Mucosa of stomach (tissue), 1 donor: ENCODE results near the gene SH3BP5.

Source experiments
- H3K27me3 ChIP-seq: one replicate; pipeline ENCODE4 v1.7.0; 2013; ENCODE audit warnings: mild to moderate bottlenecking, low read length; ENCODE audit not compliant: control insufficient read depth, insufficient read depth
- H3K36me3 ChIP-seq: one replicate; pipeline ENCODE4 v1.7.0; 2013; ENCODE audit warnings: low read length; ENCODE audit not compliant: control insufficient read depth, insufficient read depth
- H3K4me1 ChIP-seq: one replicate; pipeline ENCODE4 v1.7.0; 2013; ENCODE audit warnings: mild to moderate bottlenecking, low read length; ENCODE audit not compliant: control insufficient read depth, insufficient read depth
- H3K4me3 ChIP-seq: one replicate; pipeline ENCODE4 v1.7.0; 2013; ENCODE audit warnings: low read length
- H3K9ac ChIP-seq: one replicate; pipeline ENCODE4 v1.7.0; 2013; ENCODE audit warnings: mild to moderate bottlenecking, low read length, moderate library complexity
- H3K9me3 ChIP-seq: one replicate; pipeline ENCODE4 v1.7.0; 2013; ENCODE audit warnings: mild to moderate bottlenecking, low read length, moderate library complexity; ENCODE audit not compliant: control insufficient read depth
- donor health status: Pancreatic carcinoma.

Gene SH3BP5

GRCh38 chr3:15303216-15303615 lies 29.2 kb downstream of the SH3BP5 start:
- Histone ChIP-seq H3K27me3 (no peaks in the 10 kb centered on the region), H3K4me3 (no peak overlapping the region), H3K9ac (no peak overlapping the region), H3K9me3 (no peaks in the 10 kb centered on the region), H3K4me1 (peaks cover 5% of the 10 kb centered on the region), H3K36me3 (no peaks in the 10 kb centered on the region)

DNA sequence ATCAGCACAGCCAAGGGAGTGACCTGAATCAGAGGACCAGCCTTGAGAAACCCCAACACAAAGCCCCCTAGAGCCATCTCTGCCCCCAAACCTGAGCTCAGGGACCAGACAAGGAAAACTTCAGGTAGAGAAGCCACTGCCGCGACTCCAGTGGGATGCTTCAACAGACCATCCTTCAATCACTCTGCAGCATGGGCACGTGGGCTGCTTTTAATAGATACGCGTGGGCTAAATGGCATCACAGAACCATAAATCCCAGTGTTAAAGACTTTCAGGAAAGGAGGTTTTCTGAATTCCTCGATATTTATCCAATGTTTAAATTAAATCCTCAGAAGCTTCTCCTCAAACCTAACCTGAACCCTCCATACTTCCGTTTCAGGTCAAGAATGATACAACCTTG lies 30.6 kb downstream of the SH3BP5 start:
- peaks cover 5% of the 10 kb centered on the region for H3K4me1 ChIP-seq
- no peaks in the 10 kb centered on the region for H3K36me3 ChIP-seq
- no peaks in the 10 kb centered on the region for H3K9me3 ChIP-seq
- no peak overlapping the region for H3K4me3 ChIP-seq
- H3K9ac ChIP-seq: no peak overlapping the region
- H3K27me3 ChIP-seq: no peaks in the 10 kb centered on the region

DNA sequence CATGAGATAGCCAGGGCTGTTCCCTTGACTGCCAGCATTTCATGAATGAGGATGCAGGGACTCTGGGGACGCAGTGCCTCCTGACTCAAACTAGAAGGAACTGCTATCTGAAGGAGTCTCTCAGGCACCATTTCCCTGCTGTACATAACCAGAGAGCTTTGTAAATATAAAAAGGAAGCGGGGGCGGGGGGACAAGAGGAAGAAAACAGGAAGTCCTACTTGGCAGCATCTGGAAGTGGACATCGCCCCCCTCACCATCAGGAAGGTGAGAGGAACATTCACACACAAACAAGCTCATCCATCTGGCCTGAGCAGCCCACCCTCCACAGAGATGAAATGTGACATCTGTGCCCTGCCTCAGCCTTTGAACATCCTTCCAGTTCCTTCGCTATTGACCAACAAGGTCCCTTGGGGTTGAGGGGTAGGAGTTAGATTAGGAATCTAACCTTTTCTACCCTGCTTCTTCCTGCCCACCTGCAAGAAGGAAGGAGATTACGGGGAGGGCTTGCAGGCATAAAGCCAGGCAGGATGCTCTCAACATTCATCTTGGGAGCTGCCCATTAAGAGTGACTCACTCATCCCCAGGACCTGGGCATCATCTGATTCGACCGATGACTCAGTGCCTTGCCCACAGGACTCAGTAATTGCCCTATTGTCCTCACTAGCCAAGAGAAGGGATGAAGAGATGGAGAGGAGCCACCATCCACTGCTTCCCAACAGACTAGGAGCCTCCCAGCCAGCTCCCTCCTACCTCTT lies 31.9 kb downstream of the SH3BP5 start:
- Histone ChIP-seq H3K4me3 (no peak overlapping the region), H3K9ac (no peak overlapping the region), H3K4me1 (peaks cover 4% of the 10 kb centered on the region), H3K27me3 (no peaks in the 10 kb centered on the region), H3K36me3 (no peaks in the 10 kb centered on the region), H3K9me3 (no peaks in the 10 kb centered on the region)

DNA sequence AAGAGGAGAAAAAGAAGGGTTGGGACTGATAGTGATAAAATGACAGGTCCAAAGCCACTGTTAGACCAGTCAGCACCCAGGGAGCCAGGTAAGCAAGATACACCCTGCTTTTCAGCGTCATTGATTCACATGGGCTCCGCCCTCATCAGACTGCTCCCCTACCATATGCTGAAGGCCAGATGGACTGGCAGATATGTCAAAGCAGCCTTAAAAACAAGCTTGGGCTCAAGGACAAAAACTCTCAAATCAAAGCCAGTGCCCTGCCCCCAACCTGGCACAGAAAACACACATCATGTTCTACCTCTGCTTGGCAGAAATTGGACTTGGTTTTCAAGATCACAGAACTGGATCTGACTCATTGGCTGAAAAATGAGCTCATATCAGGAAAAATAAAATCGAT lies 33.4 kb downstream of the SH3BP5 start:
- Histone ChIP-seq H3K4me3 (no peak overlapping the region), H3K27me3 (no peaks in the 10 kb centered on the region), H3K4me1 (no peaks in the 10 kb centered on the region), H3K36me3 (no peaks in the 10 kb centered on the region), H3K9me3 (no peaks in the 10 kb centered on the region), H3K9ac (no peak overlapping the region)

GRCh38 chr3:15298504-15298903 lies 33.9 kb downstream of the SH3BP5 start:
- H3K4me3 ChIP-seq: no peak overlapping the region
- H3K9me3 ChIP-seq: no peaks in the 10 kb centered on the region

GRCh38 chr3:15297608-15298350 lies 34.6 kb downstream of the SH3BP5 start:
- no peak overlapping the region for H3K4me3 ChIP-seq
- no peak overlapping the region for H3K9ac ChIP-seq
- H3K27me3 ChIP-seq: no peaks in the 10 kb centered on the region
- H3K4me1 ChIP-seq: peaks cover 4% of the 10 kb centered on the region
- H3K36me3 ChIP-seq: no peaks in the 10 kb centered on the region
- H3K9me3 ChIP-seq: no peaks in the 10 kb centered on the region

More at GRCh38 chr3:15298504-15298903, 33.9 kb downstream of the SH3BP5 start:
- no peaks in the 10 kb centered on the region for H3K36me3 ChIP-seq
- H3K27me3 ChIP-seq: no peaks in the 10 kb centered on the region
- H3K9ac ChIP-seq: no peak overlapping the region
- H3K4me1 ChIP-seq: no peaks in the 10 kb centered on the region

DNA sequence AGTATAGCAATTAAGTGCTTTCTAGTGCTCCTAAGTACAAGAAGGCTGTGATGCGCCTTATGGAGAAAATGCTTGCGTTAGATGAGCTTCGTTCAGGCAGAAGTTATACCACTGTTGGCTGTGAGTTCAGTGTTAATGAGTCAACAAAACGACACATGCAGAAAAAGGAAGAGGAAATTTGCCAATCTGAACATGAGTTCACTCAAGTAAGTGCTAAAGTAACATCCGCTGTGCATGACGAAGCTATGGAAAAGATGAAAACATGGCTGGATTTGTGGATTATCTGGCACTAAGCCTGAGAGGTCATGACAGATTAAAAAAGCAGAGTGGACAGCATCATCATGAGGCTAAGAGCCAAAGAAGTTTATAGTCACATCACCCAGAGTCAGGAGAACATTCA lies 36.9 kb downstream of the SH3BP5 start:
- H3K9me3 ChIP-seq: no peaks in the 10 kb centered on the region
- H3K4me3 ChIP-seq: no peak overlapping the region
- no peaks in the 10 kb centered on the region for H3K27me3 ChIP-seq
- H3K9ac ChIP-seq: no peak overlapping the region
- peaks cover 10% of the 10 kb centered on the region for H3K4me1 ChIP-seq
- H3K36me3 ChIP-seq: no peaks in the 10 kb centered on the region

GRCh38 chr3:15294929-15295328 lies 37.5 kb downstream of the SH3BP5 start:
- H3K9me3 ChIP-seq: no peaks in the 10 kb centered on the region
- no peaks in the 10 kb centered on the region for H3K27me3 ChIP-seq
- no peaks in the 10 kb centered on the region for H3K36me3 ChIP-seq
- no peak overlapping the region for H3K4me3 ChIP-seq
- H3K9ac ChIP-seq: no peak overlapping the region
- H3K4me1 ChIP-seq: peaks cover 10% of the 10 kb centered on the region

GRCh38 chr3:15292765-15293522 lies 39.4 kb downstream of the SH3BP5 start:
- no peak overlapping the region for H3K9ac ChIP-seq
- H3K4me3 ChIP-seq: no peak overlapping the region
- H3K4me1 ChIP-seq: peaks cover 10% of the 10 kb centered on the region
- no peaks in the 10 kb centered on the region for H3K36me3 ChIP-seq
- H3K27me3 ChIP-seq: no peaks in the 10 kb centered on the region
- H3K9me3 ChIP-seq: no peaks in the 10 kb centered on the region

DNA sequence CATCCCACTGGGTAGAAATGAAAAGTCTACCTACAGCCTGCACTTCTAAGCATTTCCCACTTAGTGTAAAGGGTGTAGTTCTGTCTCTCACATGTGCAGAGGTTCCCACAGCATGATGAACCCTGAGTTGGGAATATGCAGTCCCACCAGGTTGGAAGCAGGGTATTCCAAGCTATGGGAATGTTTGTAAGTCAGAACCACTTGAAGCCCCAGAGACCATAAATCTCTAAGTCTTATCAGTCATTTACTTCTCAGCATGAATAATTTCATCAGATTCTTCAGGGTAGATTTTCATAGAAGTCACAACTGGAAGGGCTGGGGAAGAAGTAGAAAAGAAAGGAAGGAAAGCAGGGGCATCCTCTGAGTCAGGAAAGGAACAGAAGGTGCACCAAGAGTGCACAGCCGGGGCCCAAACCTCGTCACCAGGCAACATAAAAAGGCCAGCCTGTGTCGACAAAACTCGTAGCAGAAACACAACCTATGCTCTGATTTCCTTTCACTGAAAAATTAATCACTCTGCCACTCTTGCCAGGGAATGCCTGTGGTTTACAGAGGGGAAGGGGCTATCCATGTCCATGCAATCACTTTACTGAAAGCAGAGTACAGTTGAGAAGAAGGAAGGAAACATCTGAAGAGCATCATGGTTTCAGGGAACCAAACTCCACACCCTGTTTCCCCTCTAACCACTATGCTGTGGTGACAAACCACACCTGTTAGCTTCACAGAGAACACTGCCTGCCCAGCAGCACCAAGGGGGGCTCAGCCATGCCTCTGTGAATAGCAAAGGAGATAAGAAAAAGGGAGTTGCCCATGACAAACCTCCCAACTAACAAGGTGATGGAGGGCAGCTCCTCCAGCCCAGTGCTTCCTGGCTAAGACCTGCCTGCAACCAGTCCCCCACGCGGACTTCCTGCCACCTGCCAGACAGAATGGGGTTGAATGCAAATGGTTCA lies 40.5 kb downstream of the SH3BP5 start:
- Histone ChIP-seq H3K27me3 (no peaks in the 10 kb centered on the region), H3K9ac (no peak overlapping the region), H3K9me3 (no peaks in the 10 kb centered on the region), H3K4me1 (peaks cover 10% of the 10 kb centered on the region), H3K4me3 (no peak overlapping the region), H3K36me3 (no peaks in the 10 kb centered on the region)

DNA sequence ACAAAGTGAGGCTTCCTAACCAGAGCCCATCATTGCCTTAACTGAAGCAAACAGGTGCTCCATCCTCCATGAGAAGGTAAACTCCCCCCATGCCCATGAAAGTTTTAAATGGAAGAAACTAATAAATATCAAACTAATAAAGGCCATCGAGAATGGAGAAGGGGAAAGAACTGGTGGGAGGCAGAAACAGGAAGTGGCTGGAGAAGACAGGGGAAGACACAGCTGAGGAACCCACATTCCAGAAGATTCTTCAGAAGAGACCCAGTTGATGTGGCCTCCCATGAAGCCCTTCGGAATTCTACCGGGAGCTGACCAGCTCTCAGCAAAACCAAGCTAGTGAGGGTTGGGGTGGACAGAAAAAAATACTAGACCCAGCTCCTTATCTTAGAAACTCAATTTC lies 41.6 kb downstream of the SH3BP5 start:
- H3K36me3 ChIP-seq: no peaks in the 10 kb centered on the region
- no peak overlapping the region for H3K4me3 ChIP-seq
- H3K9me3 ChIP-seq: no peaks in the 10 kb centered on the region
- no peaks in the 10 kb centered on the region for H3K27me3 ChIP-seq
- peaks cover 10% of the 10 kb centered on the region for H3K4me1 ChIP-seq
- no peak overlapping the region for H3K9ac ChIP-seq
